DMS114 treated with DMSO at 0.1 percent for 48 hours (cell line): ENCODE results near the gene NRN1.

ENCODE experiments used
- DNase-seq: peaks from one replicate; lab custom pipeline; 2025; ENCODE audit not compliant: unreplicated experiment; lab: John Stamatoyannopoulos, UW

NRN1 gene

DNA sequence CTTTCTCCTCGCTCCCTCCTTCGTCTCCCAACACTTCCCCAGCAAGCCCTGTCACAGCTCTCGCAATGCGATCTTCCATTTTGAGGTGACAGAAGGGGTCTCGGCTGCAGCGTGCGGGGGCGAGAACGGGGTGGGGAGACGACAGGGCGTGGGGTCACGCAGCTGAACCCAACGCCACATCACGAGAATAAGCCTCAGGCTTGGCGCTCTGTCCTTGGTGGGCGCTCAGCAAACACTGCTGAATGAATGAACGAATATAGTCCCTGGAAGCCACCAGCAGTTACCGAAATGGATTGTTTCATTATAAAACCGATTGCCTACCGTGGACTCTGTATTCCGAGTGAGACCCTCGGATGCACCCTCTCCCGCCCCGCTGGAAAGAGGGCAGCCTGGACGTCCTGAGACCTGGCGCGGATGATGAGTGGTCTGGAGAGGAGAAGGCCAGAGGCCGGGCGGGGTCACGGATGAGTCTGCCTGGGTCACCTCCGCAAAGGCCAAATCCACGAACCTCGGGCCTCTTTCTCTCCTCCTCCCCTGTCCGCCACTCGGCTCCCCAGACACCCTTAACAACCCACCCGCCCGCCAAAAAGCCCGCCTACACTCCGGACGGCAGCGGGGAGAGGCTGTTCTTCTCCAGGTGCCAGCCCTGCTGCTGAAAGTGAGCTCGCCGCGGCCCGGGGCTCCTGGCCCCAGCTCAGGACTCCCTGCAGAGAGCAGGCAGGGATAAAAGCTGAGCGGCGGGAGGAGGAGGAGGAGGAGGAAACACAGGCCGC is 3.7 kb downstream of the NRN1 start:
- no peak for DNase-seq

DNA sequence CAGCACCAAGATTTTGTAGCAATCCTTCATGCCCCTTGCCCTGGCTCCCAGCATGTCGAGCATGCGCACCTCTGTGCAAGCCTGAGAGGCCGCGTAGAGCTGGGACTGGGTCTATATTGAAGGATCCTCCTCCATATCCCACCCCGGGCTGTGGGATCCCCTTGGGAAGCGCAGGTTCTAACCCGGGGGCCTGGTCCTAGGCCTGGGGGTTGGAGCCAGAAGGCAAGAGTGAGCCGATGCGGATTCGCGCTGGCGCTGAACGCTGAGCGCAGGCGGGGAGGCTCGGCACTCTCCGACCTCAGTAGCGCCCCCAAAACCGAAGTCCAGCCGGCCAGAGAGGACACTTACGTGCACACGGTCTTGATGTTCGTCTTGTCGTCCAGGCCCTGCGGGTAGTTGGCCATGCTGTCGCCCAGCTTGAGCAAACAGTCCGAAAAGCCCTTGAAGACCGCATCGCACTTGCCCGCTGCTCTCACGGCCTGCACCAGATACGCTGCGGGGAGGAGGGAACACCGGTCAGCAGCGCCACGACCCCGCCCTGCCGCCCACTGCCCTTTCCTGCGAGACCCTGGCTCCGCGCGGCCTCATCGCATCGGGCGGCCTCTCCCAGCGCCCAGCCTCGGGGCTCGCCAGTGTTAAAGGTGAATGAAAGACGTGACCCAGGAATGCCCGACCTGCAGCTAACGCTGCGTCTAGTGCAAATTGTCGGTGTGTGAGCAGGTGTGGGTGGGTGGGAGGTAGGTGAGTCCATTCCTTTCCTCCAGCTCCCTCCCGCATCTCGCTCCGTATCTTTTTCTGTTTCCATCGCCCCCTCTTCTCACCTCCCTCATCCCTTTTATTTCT is 4.5 kb downstream of the NRN1 start:
- no peak for DNase-seq

DNA sequence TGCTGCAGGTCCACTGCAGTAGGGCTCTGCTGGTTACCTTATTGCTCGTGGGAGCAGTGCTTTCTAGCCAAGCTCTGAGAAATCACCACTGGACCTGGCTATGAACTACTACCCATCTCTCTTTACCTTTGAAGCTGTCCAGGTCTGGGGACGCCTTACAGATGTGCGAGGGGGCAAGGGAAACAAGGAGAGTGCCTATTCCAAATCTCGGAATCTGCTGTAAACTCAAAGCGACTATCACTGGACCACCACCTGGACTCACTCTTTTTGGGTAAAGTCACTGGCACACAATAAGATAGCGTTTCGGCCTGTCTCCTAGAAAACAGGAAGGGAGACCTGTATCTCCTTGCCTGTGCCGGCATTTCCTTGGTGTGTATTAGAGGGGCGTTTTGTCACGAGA is 5.3 kb downstream of the NRN1 start:
- no peak for DNase-seq

DNA sequence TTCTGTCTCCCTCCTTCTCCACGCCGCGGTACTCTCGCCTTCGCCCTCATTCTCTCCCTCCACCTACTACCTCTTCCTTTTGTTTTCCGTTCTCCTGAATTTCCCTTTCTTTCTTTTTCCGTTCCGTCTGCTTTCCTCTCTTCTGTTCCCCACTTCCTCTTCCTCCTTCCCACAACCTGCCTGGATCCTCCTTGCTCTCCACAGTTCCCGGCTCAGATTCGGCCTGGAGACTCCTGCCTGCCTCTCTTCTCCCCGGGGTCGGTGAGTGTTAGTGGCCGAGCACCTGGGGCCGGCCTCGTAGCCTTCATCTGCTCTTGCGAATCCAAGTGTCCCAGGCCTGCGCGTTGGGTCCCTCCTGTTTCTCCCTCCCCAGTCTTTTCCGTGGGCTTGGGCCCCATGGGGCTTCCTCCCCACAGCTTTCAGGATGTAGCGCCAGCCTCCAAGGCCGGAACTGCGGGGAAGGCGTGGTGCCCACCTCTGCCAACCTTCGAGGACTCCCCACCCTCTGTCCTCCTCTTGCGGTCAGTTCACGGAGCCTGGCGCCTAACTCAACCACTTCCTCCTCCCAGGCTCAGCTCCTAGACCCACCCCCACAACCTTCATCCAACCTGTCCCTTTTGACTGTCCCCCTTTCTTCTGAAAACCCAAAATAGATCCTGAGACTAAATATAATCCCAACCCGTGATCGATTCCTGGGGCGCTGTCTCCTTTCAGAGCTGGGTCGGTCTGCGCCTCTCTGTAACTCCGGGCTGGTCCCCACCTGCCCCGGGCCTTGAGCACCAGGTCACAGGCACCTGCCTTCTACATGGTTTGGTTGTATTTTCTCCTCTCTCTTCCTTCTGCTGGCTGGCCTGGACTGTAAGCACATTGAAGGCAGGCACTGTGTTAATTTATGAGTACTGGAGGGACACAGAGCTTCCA is 6.8 kb downstream of the NRN1 start:
- no peak for DNase-seq

DNA sequence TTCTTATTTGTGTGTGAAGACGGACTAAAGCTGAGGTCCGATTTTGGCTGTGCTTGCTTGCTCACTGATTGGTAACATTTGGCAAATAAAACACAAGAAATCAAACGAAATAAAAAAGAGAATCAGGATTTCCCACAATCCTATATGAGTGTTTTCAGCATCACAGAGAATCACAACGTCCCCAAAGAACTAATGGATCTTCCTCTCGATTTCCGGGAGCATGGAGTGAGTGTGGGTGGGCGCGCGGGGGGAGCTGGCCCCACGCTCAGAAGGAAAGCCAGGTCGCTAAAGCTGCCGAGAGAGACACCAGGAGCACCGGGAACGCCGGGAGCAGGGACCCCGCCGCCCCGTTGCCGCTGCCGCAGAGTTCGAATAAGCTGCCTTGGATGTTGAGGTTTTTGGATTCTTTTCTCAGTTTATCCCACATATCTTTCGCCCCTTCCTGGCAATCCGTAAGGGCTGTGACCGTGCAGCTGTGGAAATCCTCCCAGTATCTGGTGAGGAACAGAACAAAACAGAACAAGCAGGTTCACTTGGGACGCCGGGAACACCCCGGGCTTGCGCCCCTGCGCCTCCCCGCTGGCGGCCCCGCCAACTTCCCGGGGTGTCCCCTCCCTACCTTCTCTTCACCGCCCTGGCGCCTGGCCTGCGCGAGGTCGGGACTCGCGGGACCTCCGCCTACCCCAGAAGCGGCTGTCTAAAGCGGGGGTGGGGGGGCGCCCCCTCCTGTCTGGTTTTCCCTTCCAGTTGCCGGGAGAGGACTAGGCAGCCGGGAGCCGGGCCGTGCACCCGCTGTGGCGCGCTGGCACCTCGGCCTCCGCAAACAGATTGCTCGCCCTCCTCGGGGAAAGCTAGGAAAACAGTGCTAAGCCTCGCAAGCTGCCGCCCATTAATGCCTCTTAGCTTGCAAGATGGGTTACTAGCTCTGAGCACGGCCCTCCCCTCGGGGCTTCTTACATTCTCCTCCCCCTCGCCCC is 7.7 kb downstream of the NRN1 start:
- DNase-seq: peak; percentile 16

DNA sequence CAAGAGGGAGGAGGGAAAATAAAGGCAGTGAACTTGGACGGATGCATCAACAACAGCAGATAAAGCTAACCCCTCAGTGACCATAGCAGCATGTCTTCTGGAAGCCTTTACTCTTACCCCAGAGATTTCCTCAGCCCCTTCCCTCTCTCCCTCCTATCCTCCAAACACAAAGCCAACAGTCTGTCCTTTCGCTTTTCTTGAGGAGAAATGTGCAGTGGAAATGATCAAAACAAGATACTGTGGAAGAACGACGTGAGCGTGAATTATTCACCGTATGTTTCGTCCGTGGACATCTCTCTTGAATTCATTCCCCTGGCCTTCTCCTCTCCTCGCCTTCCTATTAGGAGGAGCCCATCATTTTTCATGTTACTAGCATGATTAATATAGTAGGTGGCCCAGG is 8.5 kb downstream of the NRN1 start:
- no peak for DNase-seq

DNA sequence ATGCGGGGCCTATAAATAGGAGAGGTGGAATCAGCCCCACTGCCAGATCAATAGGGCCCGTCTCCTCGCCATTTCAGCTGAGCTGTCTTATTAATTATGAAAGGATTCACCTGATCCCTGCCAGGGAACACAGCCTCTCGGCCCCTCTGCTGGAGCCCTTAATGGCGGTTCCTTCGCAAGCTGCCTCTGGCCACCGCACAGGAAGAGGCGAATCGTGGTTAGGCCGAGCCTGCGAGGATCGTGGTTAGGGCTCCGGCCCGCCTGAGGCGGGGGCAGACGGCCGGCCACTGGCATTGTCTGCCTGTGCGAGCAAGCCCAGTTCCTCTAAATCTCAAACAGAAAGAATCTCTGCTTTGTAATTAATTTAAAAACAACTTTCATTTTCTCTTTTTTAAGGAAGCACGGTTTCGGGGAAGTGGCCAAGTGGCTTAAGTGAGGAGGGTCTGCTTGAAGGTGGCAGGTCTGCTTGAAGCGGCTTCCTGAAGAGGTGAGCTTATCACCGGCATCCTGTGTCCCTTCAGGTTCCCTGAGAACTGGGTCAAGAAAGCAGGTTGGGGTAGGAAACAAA is 9.2 kb downstream of the NRN1 start:
- DNase-seq: no peak

DNA sequence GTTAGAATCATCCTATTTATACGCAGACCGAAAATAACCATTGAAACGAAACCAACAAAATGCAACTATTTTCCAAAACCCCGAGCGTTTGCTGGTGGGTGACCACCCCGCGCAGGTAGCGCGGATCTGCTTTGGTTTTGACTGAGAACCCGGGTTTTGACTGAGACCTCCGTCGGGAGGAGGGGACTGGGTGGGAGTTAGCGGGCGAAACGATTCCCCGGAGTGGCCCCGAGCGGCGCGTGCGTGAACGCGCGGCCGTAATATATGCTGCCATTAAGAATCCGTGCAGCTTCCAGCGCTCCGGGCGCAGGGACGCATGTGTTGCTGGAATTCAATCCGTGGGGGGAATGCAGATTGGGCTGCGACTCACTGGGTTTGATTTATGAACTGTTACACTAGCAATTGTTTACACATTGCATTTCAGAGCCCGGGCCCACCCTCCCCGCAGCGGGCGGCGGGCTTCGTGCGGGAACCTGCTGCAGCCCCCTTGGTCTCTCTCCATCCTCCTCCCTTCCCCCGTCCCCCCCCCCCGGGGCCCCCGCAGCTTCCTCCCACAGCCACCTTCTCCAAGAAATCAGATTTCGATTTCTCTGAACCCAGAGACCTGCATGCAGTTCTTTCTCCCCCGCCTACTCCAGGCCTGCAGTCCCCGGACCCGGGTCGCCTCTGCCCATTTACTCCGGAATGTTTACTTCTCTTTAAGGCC is 9.9 kb downstream of the NRN1 start:
- peak; percentile 26 for DNase-seq

DNA sequence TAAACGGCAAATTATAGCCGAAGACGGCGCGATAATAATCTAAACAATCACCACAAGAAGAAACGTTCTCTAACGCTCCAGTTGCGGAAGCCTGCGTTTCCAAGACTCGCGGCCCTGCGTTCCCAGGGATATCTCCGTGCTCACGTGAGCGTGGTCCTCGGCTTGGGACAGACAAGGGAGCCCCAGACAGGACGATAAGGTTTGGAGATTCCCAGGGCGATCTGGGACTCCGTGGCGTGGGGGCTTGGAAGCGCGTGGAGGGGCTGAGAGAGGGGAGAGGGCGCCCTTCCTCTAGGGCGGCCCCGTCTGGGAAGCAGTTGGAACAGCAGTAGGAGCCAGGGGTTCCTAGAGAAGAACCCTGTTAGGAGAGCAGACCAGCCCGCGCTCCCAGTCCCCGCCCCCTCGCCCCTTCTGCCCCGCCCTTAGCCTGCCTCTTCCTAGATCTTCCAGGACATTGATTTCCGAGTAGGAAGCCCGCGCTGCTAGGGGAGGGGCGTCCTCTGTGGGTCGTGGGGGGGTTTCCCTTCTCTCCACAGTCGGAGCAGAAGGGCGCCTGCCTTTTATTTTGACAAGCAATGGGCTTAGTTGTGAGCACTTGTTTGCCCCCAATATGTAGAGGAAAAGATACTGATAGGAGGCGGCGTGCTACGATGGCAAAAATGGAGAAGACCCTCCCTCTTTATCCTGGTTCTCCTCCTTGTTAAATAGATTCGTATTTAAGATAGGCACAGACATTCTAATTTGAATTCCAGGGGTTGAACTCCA is 10.6 kb downstream of the NRN1 start:
- peak; percentile 76 for DNase-seq

DNA sequence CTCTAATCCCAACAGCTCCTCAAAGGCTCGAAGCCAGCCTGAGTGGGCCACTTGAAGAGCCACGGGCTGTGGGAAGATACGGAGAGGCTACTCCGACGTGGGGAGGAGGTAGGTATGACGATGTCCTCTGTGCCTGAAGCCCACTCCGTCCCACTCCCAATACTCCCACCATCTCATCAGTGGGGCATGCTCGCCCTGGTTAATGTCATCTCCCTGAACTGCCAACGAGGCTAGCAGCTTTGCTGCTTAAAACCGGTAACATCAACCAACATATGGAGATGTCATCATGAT is 11.1 kb downstream of the NRN1 start:
- no peak for DNase-seq

DNA sequence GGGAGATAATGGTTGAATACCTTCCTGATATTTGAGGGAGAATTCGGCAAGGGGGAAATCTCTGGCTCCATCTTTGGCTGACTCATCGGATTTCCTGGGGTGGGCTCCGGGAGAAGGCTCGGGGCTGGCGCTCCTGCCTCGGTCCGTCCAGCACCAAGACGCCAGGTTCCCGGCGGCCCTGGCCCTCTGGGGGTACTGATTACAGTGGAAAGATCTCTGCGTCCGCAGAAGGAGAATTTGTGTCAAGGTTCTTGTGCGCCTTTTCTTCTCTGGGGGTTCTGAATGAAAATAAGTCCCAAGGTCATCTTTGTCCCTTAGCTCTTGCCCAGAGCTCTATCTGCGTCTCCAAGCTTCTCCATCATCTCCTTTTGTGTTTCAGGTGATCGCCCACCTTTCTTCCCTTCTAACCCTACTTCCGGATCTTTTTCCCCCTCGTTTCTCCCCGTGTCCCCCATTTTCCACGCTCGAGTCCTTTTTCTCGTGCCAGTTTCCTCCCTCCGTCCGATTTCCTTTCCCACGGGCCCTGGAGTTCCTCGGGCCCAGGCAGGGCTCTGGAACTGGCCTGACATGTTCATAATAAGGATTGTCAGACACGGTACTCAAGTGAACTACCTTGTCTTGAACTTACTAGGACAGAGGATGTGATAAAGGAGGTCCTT is 11.6 kb downstream of the NRN1 start:
- DNase-seq: no peak

DNA sequence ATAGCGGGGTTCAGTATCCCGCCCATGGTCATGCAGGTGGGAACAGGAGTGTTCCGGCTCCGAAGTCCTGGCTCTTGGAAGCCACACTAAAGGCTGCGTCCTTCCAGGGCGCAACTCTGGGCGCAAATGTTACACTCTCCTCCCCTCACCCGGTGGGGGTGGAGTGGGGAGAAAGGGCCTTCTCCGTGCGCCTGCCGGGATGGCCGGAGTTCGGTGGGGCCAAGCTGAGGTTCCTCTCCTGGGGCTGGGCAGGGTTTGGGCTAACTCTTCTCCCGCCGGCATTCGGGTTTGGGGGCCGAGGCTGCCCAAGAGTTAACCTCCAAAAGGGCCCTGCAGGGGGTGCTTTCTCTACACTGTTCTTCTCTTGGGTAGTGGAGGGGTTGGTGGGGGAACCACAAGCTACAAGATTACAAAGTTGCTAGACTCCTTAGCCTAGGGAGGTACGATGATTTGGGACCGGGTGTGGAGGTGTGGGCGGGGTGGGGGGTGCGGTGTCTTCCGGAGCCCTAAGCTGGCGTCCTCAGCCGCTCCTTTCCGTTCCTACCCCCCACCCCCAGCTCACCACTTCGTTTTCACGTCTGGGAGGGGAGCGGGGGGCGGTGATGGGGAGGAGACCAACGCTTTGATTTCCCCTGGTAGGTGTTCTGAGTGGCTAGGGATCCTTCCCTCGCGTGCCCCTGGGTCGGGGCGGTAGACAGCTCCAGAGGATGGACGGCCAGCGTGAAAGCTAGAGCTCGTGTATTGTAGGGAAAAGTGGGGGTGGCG is 12.3 kb downstream of the NRN1 start:
- DNase-seq: no peak

DNA sequence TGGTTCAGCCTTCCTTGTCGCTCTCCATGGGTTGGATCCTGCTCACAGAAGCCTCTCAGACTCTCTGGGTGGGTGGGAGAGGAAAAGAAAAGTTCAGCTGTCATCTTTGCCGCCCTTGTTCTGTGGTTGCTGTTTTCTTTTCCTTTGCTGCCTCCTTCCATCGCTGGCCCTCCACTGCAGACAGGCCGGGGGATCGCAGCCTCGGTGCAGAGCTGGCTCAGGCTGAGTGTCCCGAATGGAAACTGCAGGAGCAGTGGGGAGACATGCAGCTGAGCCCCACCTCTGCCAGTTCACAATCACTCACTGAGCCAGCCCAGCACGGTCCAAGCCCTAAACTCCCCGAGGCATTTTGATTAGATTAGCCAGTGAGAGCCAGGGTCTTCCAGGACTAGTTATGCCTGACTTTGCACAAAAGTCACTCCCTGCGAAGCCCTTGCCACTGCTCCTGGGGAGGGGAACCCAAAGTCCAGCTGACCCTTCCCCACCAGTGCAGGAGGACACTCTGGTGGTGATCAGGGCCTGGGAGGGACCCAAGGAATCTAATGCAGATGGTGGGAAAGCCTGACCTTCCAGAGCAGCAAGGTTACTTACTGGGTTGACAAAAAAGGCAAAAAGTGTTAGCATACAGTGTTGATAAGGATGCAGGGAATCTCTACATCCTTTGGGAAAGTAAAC is 14.0 kb downstream of the NRN1 start:
- DNase-seq: no peak

DNA sequence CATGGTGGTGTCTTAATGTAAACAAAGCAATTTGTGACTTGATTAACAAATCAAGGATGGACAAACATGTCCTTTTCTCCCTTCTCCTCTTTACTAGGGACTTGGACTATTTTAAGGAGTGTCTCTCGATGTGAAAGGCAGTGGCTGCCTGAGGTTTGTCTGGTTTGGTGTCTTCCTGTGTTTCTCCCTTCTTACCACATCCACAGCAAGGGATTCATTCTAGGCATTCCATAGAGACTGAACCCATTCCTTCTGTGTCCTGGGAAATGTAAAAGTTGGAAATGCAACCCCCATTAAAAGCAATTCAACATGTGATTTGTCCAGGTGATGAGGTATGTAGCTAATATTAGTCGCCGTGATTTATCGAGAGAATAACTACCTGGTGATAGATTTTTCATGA is 15.9 kb downstream of the NRN1 start:
- DNase-seq: no peak

DNA sequence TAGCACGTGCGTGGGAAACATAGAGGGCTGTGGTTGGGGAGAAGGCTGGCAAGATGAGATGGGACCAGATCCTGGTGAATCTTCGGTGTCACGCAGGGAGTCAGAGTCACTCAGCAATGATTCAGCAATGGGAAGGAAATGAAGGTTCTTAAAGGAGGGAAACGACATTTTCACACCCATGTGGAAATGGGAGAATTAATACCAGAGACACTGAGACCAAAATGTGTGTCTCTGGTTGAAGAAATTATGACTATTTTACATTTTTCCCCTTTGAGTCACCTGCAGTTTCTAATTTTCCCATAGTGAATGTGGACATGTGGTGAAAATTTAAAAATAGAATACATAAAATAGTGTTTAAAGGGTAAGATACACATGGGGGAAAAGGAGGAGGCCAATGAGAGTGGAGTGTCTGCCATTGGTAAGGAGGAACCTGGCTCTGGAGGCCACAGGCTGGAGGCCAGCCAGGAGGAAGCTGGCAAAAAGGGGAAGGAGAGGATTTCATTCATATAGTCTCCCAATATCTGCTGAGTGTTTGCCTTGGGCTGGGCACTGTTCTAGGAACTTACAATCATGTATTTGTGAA is 17.5 kb downstream of the NRN1 start:
- no peak for DNase-seq

DNA sequence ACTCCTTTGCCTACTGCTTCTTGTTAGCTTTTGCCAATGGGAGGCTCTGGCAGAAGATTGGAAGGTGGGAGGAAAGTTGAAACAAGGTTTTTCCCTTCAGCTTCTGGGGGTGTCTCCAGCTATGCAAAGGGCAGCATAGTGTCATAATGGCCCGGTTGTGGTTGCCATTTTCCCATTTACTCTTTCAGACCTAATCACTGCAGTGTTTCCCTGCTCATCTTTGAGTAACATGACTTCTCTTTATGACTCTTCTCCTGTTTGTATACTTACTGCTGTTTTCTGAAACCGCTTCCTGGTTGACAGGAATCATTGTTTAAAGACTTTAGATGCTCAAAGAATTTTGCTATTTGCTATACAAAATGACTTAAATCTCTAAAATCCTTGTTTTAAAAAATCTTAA is 19.9 kb downstream of the NRN1 start:
- no peak for DNase-seq
